ENCODE results near the gene ABO.

GRCh38 chr9:133261753-133262120, 13.3 kb downstream of the ABO start:
- TF ChIP-seq CTCF (IDR thresholded peaks at IDR 0.05) (no peak), POLR2A (IDR thresholded peaks at IDR 0.05) (no peak)
